Islet of Langerhans (tissue), 1 donor: Measurements from ENCODE around the gene TRPM7.
"Not testable (repeated sequence)": the region's sequence is repeated elsewhere in the genome, so short reads cannot be mapped to it uniquely, and the experiment has no call there.

ENCODE experiments used
- FAIRE-seq: peaks from one replicate; lab custom pipeline; 2011; peaks lifted over from hg19 to GRCh38; lab: Jason Lieb, UNC

TRPM7 gene

DNA sequence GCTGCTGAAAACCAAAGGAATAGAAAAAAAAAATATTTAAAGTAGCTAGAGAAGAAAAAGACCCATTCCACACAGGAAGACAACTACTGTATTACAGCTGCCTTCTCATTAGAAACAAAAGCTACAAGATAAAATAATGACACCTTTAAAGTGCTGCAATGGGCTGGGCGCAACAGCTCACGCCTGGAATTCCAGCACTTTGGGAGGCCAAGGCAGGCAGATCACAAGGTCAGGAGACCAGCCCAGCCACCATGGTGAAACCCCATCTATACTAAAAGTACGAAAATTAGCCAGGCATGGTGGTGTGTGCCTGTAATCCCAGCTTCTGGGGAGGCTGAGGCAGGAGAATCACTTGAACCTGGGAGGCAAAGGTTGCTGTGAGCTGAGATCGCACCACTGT lies 31.0 kb downstream of the TRPM7 start:
- no peak for FAIRE-seq

DNA sequence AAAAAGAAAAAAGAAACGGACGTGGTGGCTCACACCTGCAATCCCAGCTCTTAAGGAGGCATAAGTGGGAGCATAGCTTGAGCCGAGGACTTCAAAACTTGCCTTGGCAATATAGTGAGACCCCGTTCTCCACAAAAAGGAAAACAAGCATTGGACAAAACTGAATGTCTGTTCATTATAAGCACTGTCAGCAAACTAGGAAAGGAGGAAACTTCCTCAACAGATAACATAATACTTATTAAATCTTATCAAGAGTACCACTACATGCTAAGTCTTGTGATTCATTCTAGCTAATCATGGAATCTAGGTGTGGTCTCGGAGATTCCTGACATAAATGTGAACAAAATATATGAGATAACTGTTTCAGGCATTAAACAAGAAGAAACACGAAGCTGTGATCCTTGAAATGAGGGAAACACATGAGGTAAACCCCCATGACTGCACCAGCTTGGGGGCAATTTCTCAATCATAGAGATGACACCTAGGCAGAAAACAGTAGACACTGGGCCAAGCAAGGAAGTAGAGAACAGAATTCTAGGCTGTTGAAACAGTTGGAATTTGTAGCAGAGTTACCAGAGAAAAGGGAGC lies 33.3 kb downstream of the TRPM7 start:
- FAIRE-seq: no peak

DNA sequence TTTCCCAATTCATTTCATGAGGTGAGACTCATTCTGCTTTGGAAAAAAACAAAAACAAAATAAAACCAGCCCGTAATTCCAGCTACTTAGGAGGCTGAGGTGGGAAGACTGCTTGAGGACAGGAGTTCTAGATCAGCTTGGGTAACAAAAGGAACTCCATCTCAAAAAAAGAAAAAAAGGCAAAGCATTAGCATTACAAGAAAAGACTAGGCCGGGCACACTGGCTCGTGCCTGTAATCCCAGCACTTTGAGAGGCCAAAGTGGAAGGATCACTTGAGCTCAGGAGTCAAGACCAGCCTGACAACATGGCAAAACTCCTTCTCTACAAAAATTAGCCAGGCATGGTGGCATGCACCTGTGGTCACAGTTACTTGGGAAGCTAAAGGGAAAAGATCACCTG lies 33.9 kb downstream of the TRPM7 start:
- no peak for FAIRE-seq

DNA sequence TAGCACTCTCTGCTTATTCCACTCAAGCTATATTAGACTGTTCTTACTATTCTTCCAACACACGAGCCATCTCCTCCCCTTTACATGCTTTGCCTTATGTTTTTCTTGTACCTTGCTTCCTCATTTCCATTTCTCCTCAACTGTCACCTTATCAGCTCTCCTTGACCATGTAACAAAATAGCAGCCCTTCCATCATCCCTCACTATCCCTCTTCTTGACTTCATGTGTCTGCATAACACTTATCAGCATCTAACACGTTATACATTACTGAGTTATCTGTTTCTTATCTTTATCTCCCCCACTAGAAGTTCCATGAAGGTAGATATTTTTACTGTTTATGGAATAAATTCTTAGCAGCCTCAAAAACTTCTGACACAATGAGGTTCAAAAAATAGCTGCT lies 45.3 kb downstream of the TRPM7 start:
- FAIRE-seq: no peak

DNA sequence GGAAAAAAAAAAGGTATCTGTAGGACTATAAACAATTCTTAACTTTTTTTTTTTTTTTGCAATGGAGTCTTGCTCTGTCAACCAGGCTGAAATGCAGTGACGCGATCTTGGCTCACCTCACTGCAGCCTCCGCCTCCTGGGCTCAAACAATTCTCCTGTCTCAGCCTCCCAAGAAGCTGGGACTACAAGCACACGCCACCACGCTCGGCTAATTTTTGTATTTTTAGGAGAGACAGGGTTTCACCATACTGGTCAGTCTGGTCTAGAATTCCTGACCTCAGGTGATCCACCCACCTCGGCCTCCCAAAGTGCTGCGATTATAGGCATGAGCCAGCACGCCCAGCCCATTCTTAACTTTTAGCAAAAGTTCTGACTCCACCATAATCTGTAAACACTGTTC lies 50.5 kb downstream of the TRPM7 start:
- no peak for FAIRE-seq

DNA sequence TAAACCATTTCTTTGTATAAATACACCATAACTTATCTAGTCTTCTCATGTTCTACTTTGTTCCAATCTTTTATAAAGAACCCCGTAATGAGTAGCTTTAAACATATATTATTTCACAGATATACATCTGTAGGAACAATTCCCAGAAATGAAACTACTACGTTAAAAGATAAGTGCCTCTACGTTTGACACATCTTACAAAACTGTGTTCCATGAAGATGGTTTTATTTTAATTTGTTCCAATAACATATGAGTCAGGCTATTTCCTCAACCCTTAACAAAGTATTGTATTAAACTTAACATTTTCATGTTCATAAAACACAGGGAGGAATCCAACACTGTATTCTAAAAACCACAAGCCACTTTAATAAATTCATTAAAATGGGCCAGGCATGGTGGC lies 52.9 kb downstream of the TRPM7 start:
- FAIRE-seq: peak; percentile 13

DNA sequence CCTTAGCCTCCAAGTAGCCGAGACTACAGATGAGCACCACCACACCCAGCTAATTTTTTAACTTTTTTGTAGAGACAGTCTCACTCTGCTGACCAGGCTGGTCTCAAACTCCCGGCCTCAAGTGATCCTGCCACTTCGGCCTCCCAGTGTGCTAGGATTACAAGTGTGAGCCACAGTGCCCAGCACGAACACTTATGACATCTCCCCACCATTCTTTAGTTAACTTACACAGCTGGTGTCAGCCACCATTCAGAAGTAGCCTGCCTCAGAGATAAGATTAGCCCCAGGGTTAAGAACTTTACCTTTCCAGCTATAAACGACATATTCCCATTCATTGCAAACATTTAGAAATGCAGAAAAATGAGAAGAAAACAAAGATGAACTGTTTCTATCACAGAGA lies 58.2 kb downstream of the TRPM7 start:
- FAIRE-seq: no peak

DNA sequence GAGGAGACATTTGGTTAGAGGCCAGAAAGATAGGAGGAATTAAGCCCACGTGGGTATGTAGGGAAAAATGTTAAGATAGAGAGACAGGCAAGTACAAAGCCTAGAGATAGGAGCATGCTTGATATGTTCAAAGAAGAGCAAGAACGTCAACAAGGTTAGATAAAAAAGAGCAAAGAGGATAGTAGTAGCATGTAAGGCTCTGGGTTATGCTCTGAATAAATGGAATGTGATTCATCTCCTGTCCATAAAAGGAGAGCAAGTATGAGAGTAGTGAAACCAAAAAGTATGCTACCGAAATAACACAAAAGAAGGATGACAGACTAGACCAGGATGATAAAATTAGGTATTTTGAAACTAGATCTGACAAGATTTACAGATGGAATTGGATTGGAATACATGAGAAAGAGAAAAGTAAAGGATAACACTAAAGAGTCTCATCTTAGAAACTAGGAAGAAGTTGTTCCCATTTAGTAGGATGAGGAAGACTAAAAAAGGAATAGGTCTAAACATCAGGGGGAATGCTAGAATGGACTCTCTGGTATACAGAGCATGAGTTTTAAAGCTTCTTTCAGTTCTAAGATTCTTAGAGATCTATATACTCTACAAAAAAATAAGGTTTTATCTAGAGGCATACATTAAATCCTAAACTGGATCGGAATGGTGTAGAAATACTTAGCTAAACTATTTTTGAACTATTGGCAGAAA lies 59.1 kb downstream of the TRPM7 start:
- no peak for FAIRE-seq

DNA sequence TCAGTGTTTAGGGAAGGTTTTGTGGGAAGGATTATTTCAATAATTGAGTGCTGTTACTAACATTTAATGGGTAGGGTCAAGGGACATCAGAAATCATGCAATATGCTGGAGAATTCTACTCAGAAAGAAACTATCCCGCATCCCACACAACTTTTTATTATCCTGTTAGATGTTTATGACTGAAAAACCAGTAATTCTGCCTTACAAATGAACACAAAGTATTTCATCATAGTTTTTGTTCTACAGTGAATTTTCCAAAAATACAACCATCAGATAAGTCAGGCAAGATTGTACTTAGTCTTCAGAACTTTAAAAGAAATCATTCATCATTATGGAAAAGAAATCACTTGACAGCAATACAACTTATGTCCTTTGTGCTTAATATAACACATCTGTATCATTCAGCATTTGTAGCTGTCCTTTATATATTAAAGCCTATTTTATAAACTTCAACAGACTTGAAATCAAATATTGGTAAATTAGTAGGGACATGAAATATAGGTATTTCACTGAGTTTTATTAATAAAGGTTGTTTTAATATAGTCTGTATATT lies 61.9 kb downstream of the TRPM7 start:
- FAIRE-seq: no peak

DNA sequence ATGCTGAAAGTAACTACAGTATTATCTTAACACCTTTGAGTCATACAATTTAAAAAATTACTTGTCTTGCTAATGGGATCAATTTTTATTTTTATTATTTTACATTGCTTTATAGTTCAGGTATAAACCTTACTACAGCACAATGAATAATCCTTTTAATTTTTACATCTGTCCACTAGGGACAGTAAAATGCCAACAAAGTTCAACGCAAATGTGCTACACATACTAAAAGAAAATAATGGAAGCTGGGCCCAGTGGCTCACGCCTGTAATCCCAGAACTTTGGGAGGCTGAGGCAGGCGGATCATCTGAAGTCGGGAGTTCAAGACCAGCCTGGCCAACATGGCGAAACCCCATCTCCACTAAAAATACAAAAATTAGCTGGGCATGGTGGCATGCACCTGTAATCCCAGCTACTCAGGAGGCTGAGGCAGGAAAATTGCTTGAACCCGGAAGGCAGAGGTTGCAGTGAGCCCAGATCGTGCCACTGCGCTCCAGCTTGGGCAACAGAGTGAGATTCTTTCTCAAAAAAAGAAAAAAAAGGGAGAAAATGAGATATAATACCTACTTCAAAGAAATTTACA lies 64.1 kb downstream of the TRPM7 start:
- not testable (repeated sequence) for FAIRE-seq

DNA sequence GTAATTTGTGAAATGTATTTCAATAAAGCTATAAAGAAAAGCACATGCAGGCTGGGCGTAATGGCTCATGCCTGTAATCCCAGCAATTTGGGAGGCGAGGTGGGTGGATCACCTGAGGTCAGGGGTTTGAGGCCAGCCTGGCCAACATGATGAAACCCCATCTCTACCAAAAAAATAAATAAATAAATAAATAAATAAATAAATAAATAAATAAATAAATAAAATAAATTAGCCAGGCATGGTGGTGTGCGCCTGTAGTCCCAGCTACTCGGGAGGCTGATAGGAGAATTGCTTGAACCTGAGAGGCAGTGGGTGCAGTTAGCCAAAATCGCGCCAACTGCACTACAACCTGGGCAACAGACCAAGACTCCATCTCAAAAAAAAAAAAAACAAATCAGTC lies 69.6 kb downstream of the TRPM7 start:
- not testable (repeated sequence) for FAIRE-seq

DNA sequence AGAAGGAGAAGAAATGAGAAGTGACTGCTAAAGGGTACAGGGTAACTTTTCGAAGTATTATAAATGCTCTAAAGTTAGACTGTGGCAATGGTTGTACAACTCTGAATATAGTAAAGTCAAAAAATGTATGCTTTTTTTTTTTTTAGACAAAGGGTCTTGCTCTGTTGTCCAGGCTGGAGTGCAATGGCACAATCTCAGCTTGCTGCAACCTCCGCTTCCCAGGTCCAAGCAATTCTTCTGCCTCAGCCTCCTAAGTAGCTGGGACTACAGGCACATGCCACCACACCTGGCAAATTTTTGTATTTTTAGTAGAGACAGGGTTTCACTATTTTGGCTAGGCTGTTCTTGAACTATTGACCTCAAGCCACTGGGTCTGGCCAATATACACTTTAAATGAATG lies 70.0 kb downstream of the TRPM7 start:
- not testable (repeated sequence) for FAIRE-seq

DNA sequence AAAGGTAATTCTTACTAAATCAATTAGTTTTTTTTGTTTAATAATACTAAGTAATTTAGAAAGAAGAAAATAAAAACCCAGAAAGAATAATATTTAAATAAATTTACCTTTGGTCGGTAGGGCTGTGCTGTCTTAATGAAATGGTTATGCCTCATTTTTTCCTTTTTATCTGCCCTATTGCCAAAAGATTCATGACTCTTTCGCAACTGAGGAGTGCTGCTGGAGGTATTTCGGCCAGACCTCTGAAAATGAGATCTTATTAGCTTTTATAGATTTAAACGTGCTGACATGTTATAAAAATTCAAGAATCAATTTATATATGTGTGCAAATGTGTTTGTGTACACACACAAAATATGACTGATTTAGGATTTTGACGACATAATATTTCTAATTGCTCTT lies 73.0 kb downstream of the TRPM7 start:
- no peak for FAIRE-seq

DNA sequence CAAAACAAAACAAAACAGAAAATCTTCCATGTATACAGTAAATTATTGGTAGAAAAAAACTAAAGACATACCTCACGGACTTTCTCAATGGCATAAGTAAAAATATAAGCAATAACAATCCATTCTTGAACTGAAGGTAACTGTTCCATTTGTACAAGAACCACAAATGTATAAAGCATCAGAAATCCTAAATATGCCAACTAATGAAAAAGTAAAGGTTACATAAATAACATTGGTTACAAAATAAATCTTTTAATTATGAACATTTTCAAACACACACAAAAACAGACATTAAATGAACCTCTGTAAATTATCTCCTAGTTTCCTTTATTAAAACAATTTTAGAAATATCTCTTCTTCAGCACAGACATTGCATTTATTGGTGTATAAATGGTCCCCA lies 79.5 kb downstream of the TRPM7 start:
- FAIRE-seq: no peak

DNA sequence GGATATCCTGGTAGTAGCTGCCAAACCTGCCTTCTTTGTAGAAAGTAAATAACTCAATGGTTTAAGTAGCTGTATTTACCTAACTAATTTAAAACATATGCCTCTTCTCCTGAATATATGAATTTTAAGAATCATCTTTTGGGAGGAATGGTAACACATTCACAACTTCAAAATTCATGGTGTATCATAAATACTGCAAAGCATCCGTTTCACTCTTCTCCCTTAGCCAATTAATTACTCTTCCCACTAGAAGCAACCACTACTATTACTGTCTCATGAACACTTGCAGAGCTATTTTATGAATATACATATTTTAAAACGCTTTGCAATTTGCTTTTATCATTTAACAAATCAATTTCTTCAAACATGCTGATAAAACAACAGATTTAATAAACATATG lies 81.1 kb downstream of the TRPM7 start:
- FAIRE-seq: no peak

DNA sequence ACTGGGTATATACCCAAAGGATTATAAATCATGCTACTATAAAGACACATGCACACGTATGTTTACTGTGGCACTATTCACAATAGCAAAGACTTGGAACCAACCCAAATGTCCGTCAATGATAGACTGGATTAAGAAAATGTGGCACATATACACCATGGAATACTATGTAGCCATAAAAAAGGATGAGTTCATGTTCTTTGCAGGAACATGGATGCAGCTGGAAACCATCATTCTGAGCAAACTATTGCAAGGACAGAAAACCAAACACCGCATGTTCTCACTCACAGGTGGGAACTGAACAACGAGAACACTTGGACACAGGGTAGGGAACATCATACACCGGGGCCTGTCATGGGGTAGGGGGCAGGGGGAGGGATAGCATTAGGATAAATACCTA lies 84.6 kb downstream of the TRPM7 start:
- not testable (repeated sequence) for FAIRE-seq

DNA sequence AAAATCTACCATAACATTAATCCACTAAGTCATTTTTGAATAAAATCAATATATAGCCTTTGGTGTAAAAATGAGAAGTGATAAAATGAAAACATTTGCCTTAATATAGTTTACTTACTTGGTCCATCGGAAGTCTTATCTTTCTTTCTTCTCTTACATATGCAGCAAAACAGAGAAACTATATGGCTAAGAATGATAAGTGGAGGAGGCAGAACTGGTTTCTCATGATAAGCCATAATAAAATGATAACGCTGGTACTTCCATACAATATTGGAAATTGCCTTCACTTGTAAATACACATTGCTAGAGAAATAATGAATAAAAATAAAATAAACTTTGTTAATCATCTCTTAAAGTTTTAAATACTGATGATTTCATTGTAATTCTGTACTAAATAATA lies 92.3 kb downstream of the TRPM7 start:
- peak; percentile 84 for FAIRE-seq

DNA sequence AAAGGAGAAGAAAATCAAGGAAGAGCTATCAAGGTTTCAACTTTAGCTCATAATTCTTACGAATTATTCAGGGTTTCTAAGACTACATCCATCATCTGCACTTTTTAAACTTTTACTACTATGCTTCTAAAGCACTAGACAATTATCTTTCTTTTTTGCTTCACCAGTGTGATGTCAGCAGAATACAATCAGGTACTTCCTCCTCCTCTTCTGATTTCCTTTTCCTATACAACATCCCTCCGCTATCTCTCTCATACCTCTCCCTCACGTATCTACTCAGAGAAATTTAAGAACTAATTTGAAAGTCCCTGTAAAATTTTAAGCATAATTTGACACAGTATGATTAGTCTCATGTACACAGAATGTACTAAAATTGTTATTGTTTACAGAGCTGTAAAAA lies 92.8 kb downstream of the TRPM7 start:
- no peak for FAIRE-seq

DNA sequence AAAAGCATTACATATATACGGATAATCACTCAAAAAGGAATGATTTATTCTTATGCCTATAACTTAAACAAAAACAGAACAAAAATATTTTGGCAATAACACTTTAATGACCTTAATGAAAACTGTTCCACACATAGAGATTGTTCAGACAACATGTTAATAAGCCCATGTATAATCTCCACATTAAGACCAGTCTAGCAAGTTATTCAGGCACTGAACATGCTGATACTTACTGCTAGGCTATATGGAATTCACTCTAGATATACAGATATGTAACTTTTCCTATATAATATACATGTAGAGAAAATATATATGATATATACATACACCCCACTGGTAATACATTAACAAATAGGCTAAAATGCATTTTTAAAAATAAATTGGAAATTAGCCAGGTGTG lies 96.3 kb downstream of the TRPM7 start:
- no peak for FAIRE-seq

DNA sequence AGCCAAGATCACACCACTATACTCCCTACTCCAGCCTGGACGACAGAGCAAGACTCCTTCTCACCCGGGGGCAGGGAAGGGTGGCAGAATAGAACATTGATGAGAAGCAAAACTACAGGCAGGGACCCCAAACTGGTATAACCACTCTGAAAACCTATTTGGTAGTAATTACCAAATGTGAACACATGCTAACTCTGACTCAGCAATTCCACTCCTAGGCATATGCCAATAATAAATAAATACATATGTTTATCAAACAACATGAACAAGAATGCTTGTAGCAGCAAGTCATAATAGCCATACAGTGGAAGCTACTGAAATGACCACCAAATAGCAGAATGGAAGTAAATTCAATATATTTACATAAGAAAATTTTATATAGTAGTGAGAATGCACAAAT lies 109.1 kb downstream of the TRPM7 start:
- FAIRE-seq: no peak

DNA sequence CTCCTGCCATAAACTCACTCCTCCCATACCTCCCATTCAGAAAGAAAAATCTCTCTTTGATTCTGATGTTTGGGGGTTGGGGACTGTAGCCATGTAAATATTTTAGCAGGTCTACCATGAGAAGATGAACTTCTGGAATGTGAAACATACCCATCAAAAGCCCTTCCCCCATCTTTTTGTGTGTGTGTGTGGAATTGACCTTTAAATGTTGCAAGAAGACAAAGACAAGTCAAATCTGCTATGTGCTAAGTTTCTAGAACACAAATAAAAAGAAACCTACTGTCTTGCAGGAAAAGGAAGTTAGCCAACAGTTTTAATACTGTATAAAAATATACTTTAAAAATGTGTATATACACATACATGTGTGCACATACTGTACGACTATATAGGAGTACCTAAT lies 110.4 kb downstream of the TRPM7 start:
- no peak for FAIRE-seq

DNA sequence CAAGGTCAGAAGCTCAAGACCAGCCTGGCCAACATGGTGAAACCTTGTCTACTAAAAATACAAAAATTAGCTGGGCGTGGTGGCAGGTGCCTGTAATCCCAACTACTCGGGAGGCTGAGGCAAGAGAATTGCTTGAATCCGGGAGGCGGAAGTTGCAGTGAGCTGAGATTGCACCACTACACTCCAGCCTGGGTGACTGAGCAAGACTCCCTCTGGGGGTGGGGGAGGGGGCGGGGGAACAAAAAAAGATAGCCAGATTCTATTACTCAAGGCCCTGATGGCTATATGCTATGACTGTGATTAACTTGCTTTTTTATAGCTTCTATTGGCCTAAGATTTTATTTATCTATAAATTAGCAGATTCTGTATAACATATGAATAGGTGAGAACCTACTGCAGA lies 112.8 kb downstream of the TRPM7 start:
- FAIRE-seq: not testable (repeated sequence)

DNA sequence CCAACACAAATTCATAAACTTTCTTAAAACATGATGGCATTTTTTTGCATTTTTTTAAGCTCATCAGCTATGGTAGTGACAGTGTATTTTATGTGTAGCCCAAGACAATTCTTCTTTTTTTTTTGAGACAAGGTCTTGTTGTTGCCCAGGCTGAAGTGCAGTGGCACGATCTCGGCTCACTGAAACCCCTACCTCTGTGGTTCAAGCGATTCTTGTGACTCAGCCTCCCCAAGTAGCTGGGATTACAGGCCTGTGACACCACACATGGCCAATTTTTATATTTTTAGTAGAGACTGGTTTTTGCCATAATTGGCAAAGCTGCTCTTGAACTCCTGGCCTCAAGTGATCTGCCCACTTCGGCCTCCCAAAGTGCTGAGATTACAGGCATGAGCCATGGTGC lies 122.8 kb downstream of the TRPM7 start:
- no peak for FAIRE-seq
